Osteoblast (primary cell): ENCODE data around the gene CLSTN2. TPM values are rescaled to one million over a fixed set of nuclear protein-coding genes. Genes with fewer than 3 reads are reported as not detected.

Experiments used
- DNase-seq: peaks from one replicate; pipeline ENCODE4 v3.0.0; 2011; ENCODE audit warnings: low spot score, mixed read lengths; ENCODE audit not compliant: insufficient read length; ENCODE audit errors: missing footprints
- H2AFZ ChIP-seq: 2 replicates; pipeline ENCODE4 v1.6.0; 2011; ENCODE audit warnings: mild to moderate bottlenecking, low read length
- H3K27ac ChIP-seq: 2 replicates; pipeline ENCODE4 v1.5.1; 2011; ENCODE audit warnings: mild to moderate bottlenecking, low read depth, low read length, moderate library complexity
- H3K27me3 ChIP-seq: 2 replicates; pipeline ENCODE4 v1.6.0; 2012; ENCODE audit warnings: mild to moderate bottlenecking, control low read depth, inconsistent platforms, low read length, moderate library complexity; ENCODE audit not compliant: insufficient read depth
- H3K36me3 ChIP-seq: 2 replicates; pipeline ENCODE4 v1.5.1; 2011; ENCODE audit warnings: mild to moderate bottlenecking, low read length, control low read depth, moderate library complexity; ENCODE audit not compliant: insufficient read depth
- H3K4me1 ChIP-seq: 2 replicates; pipeline ENCODE4 v1.5.1; 2011; ENCODE audit warnings: mild to moderate bottlenecking, low read length, control low read depth, moderate library complexity; ENCODE audit not compliant: insufficient read depth
- H3K4me2 ChIP-seq: 2 replicates; pipeline ENCODE4 v1.6.0; 2011; ENCODE audit warnings: mild to moderate bottlenecking, low read length; ENCODE audit not compliant: insufficient read depth
- H3K4me3 ChIP-seq: fragments of 200-600 bp; sonication (generic); 3 replicates; pipeline ENCODE4 v1.5.1; 2012; ENCODE audit warnings: mild to moderate bottlenecking, low read length, inconsistent platforms; ENCODE audit not compliant: insufficient read depth
- H3K79me2 ChIP-seq: 2 replicates; pipeline ENCODE4 v1.6.0; 2012; ENCODE audit warnings: mild to moderate bottlenecking, low read length, control low read depth, inconsistent platforms; ENCODE audit not compliant: insufficient read depth
- H3K9me3 ChIP-seq: 2 replicates; pipeline ENCODE4 v1.5.1; 2011; ENCODE audit warnings: low read depth, low read length, control low read depth
- H4K20me1 ChIP-seq: 2 replicates; pipeline ENCODE4 v1.6.0; 2012; ENCODE audit warnings: mild to moderate bottlenecking, low read length, control low read depth; ENCODE audit not compliant: insufficient read depth
- CTCF ChIP-seq: IDR thresholded peaks from 2 replicates; pipeline ENCODE4 v1.5.1; 2011; ENCODE audit warnings: mild to moderate bottlenecking, low read depth, low read length, moderate library complexity; ENCODE audit errors: extremely low read depth
- total RNA-seq: library from RNA; depleted of rRNA; stranded (reverse); fragments of >200 nt; gene quantifications from 2 replicates; pipeline ENCODE4 v1.2.3, GENCODE V29; 2012

Gene CLSTN2
- total RNA-seq, 1 donor, result under 0.01 TPM

DNA sequence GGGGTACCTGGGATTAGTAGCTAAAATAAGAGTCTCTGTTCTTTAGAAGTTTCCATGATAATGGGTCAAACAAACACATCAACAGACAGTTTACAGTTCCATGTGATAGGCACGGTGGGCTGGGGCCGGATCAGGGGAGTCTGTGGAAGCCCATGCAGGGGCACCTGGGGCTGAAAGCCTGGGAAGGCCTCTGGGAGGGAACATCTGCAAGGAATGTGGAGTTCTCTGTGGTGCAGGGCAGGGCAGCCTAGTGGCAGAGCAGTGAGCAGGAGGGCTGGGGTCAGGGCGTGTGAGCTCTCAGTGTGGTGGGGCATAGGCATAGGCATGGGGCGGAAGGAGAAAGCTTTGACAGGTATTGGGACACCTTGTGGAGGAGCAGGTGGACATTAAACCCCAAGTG is 535.2 kb downstream of the CLSTN2 start:
- no peak overlapping the region for H3K4me2 ChIP-seq
- no peaks in the 10 kb centered on the region for H3K27me3 ChIP-seq
- no peaks in the 10 kb centered on the region for H4K20me1 ChIP-seq
- H3K36me3 ChIP-seq, result no peaks in the 10 kb centered on the region
- no peaks in the 10 kb centered on the region for H3K9me3 ChIP-seq
- H3K4me1 ChIP-seq, result peaks cover 41% of the 10 kb centered on the region
- H3K27ac ChIP-seq, result no peak overlapping the region
- DNase-seq, result no peak
- no peak for TF ChIP-seq CTCF
- no peak overlapping the region for H2AFZ ChIP-seq
- H3K4me3 ChIP-seq, result no peak overlapping the region
- H3K79me2 ChIP-seq, result no peaks in the 10 kb centered on the region

- peak; percentile 69 for DNase-seq
Measured at GRCh38 chr3:140470962-140471361, 536.0 kb downstream of the CLSTN2 start.

DNA sequence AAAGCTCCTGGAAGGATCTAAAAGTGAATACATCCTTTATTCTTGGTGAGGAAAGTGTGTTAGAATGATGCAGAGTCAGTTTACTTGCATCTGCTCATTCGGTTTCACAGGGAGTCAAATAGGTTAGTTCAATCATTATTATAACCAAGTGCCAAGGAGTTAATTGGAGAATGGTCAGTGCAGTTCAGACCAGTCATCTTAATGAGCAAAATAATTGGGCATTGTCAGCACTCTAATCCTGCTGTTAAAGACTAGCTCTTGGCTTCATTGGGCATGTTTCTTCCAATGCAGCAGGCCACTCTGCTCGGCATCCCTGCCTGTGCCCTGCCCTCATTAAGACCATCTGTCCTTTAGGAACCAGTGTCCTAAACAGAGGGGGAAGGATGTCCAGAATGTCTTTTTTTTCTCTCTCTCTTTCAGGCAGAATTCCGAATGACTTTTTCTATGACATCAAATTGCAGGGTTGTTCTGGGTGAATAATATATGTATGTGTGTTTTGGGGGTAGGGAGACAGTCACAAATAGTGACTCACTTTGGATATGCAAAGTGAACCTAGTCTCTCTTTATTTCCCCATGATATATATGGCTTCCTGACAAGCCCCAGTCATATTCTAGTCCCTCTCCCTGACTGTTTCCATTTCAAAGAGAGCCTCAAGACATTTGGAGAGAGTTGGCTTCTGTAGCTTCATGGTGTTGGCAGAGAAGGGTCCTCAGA is 537.5 kb downstream of the CLSTN2 start:
- Histone ChIP-seq H3K4me2 (peak overlapping the region; percentile 3), H3K36me3 (no peaks in the 10 kb centered on the region), H3K9me3 (no peaks in the 10 kb centered on the region), H3K4me1 (peaks cover 35% of the 10 kb centered on the region), H2AFZ (no peak overlapping the region), H3K27ac (no peak overlapping the region), H3K27me3 (no peaks in the 10 kb centered on the region), H3K4me3 (no peak overlapping the region), H4K20me1 (no peaks in the 10 kb centered on the region), H3K79me2 (no peaks in the 10 kb centered on the region)
- TF ChIP-seq CTCF, result no peak
- peak; percentile 86 for DNase-seq

More at GRCh38 chr3:140470962-140471361, 536.0 kb downstream of the CLSTN2 start:
- H3K27me3 ChIP-seq, result no peaks in the 10 kb centered on the region
- no peaks in the 10 kb centered on the region for H3K9me3 ChIP-seq
- no peak overlapping the region for H3K4me2 ChIP-seq
- H2AFZ ChIP-seq, result no peak overlapping the region
- H3K4me1 ChIP-seq, result peaks cover 41% of the 10 kb centered on the region
- H3K36me3 ChIP-seq, result no peaks in the 10 kb centered on the region
- H4K20me1 ChIP-seq, result no peaks in the 10 kb centered on the region
- H3K79me2 ChIP-seq, result no peaks in the 10 kb centered on the region
- H3K4me3 ChIP-seq, result no peak overlapping the region
- no peak for TF ChIP-seq CTCF
- no peak overlapping the region for H3K27ac ChIP-seq

GRCh38 chr3:140487566-140487965 is 552.6 kb downstream of the CLSTN2 start:
- no peaks in the 10 kb centered on the region for H4K20me1 ChIP-seq
- H3K9me3 ChIP-seq, result no peaks in the 10 kb centered on the region
- H3K4me3 ChIP-seq, result no peak overlapping the region
- H3K36me3 ChIP-seq, result no peaks in the 10 kb centered on the region
- no peaks in the 10 kb centered on the region for H3K27me3 ChIP-seq
- H3K4me1 ChIP-seq, result no peaks in the 10 kb centered on the region
- no peak overlapping the region for H3K27ac ChIP-seq
- no peak for TF ChIP-seq CTCF
- no peak overlapping the region for H2AFZ ChIP-seq
- H3K79me2 ChIP-seq, result no peaks in the 10 kb centered on the region
- H3K4me2 ChIP-seq, result no peak overlapping the region
- no peak for DNase-seq
